SU-DHL-6 (cell line): ENCODE results near the gene CYBRD1.

Experiments used
- EZH2phosphoT487 ChIP-seq: fragments of 200-600 bp; sonication (generic), shearing (Covaris generic); conservative IDR thresholded peaks from 2 replicates; pipeline ENCODE4 v1.6.1; 2018; ENCODE audit warnings: mild to moderate bottlenecking, antibody characterized with exemption, low read length, moderate library complexity, mixed read lengths
- TF ChIP-seq, protein P1 (sequence below): fragments of 200-600 bp; sonication (generic); IDR thresholded peaks from one replicate; pipeline ENCODE4 v1.5.1; 2017; ENCODE audit warnings: antibody characterized with exemption, mild to moderate bottlenecking, low read length, moderate library complexity; ENCODE audit not compliant: insufficient read depth, poor library complexity, severe bottlenecking

DNA sequence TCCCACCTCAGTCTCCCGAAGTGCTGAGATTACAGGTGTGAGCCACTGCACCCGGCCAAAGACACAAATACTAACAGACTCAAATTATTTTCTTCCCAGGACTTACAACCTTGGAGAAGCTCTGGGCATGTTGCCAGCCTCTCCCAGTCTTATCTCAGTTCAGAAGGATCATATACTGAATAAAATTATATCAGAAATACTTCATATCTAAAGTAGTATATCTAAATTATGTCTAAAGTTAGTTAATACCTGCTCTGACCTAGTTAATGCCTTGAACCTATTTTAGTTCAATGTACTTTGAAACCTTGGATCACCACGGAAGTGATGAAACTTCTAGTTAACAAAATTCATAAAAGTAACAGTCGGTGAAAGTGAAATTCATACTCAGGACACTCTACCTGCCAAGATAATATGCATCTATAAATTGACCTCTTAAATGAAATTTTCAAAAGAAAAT is 34.4 kb upstream of the CYBRD1 start:
- TF ChIP-seq, protein P1, sequence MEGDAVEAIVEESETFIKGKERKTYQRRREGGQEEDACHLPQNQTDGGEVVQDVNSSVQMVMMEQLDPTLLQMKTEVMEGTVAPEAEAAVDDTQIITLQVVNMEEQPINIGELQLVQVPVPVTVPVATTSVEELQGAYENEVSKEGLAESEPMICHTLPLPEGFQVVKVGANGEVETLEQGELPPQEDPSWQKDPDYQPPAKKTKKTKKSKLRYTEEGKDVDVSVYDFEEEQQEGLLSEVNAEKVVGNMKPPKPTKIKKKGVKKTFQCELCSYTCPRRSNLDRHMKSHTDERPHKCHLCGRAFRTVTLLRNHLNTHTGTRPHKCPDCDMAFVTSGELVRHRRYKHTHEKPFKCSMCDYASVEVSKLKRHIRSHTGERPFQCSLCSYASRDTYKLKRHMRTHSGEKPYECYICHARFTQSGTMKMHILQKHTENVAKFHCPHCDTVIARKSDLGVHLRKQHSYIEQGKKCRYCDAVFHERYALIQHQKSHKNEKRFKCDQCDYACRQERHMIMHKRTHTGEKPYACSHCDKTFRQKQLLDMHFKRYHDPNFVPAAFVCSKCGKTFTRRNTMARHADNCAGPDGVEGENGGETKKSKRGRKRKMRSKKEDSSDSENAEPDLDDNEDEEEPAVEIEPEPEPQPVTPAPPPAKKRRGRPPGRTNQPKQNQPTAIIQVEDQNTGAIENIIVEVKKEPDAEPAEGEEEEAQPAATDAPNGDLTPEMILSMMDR = no peak
- TF ChIP-seq EZH2phosphoT487 = no peak
